ENCODE data around the gene ABCG4. TPM values are rescaled to one million over a fixed set of nuclear protein-coding genes. Genes with fewer than 3 reads are reported as not detected.
A peak's percentile ranks its signal among the peaks of the same experiment; 100 is the strongest.

The ABCG4 gene
- total and polyA plus RNA-seq, 12 donors = 0.17 to 1.6 (median 1.2) TPM

GRCh38 chr11:119185981-119186634, 37.3 kb downstream of the ABCG4 start:
- Histone ChIP-seq H3K36me3 (peaks cover 0 to 30% (median 0%) of the 10 kb centered on the region in 9 donors), H3K27me3 (peaks cover 0 to 12% (median 4%) of the 10 kb centered on the region in 7 donors), H3K4me3 (no peak overlapping the region), H3K9me3 (no peaks in the 10 kb centered on the region), H3K4me1 (peaks cover 0 to 6% (median 0%) of the 10 kb centered on the region in 9 donors), H3K27ac (no peak overlapping the region)
- DNase-seq (no peak), ATAC-seq (peak in 1 of 8 donors; percentile 3)
- 47 to 49% methylated on average over 15 of the region's 15 CpGs for WGBS, 2 donors
- no peak for TF ChIP-seq CTCF (IDR thresholded peaks at IDR 0.05)
- intact Hi-C loops (cut with DNase I) = no loop called here

DNA sequence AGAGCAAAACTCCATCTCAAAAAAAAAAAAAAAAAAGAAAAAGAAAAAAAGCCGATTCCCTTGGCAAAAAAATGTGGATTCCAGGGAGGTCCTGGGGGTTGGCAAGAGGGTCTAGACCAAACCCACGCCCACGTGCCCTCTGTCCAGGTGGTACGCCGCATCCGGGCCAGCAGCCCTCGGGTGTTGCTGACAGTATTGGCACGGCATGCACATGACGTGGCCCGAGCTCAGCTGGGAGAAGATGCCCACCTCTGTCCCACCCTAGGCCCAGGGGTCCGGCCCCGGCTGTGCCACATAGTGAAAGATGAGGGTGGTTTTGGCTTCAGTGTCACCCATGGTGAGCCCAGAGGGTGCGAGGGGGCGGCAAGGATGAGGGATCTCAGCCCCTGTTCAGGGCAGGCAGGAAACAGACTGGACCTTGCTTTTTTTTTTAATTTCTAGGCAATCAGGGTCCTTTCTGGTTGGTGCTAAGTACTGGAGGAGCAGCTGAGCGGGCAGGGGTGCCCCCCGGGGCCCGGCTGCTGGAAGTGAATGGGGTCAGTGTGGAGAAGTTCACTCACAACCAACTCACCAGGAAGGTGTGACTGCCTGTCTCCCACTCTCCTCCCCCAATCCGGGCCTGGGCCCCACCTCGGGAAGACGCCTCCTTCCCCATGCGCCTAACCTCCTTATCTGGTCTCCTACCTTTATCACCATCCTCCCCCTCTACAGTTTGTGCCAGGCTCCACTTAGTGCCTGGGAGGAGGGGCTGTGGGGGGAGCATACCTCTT, 38.5 kb downstream of the ABCG4 start:
- DNase-seq (no peak), ATAC-seq (peak in 3 of 8 donors; percentile 25 to 32 (median 29))
- H3K9me3 ChIP-seq = no peaks in the 10 kb centered on the region
- no peak overlapping the region for H3K4me3 ChIP-seq
- peaks cover 0 to 8% (median 0%) of the 10 kb centered on the region in 9 donors for H3K4me1 ChIP-seq
- intact Hi-C loops (cut with DNase I) = no loop called here
- H3K36me3 ChIP-seq = peaks cover 0 to 18% (median 0%) of the 10 kb centered on the region in 9 donors
- no peak overlapping the region for H3K27ac ChIP-seq
- H3K27me3 ChIP-seq = peaks cover 0 to 12% (median 4%) of the 10 kb centered on the region in 7 donors
- TF ChIP-seq CTCF (IDR thresholded peaks at IDR 0.05) = no peak
- 77 to 80% methylated on average over 21 of the region's 21 CpGs for WGBS, 2 donors

DNA sequence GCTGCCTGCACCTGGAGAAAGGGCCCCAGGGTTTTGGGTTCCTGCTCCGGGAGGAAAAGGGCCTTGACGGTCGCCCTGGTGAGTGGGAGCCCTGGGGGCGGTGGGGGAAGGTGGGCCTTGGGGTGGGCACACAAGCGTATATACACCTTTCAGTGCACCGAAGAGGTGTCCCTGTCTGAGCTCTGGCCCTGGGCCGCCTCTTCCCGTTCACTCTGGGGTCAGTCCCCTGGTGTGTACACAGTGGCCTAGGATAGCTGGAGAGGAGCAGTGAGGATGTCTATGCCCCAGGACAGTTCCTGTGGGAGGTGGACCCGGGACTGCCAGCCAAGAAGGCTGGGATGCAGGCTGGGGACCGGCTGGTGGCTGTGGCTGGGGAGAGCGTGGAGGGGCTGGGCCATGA, 39.2 kb downstream of the ABCG4 start:
- no peak overlapping the region for H3K27ac ChIP-seq
- 84 to 86% methylated on average over 11 of the region's 11 CpGs for WGBS, 2 donors
- no peaks in the 10 kb centered on the region for H3K9me3 ChIP-seq
- ATAC-seq = peak in 1 of 8 donors; percentile 16
- peaks cover 0 to 15% (median 0%) of the 10 kb centered on the region in 9 donors for H3K4me1 ChIP-seq
- no peak overlapping the region for H3K4me3 ChIP-seq
- TF ChIP-seq CTCF (IDR thresholded peaks at IDR 0.05) = no peak
- H3K27me3 ChIP-seq = peaks cover 0 to 12% (median 4%) of the 10 kb centered on the region in 7 donors
- peaks cover 0 to 11% (median 0%) of the 10 kb centered on the region in 9 donors for H3K36me3 ChIP-seq
- DNase-seq = no peak
- intact Hi-C loops (cut with DNase I) = no loop called here

- no peak for TF ChIP-seq CTCF (IDR thresholded peaks at IDR 0.05)
- Histone ChIP-seq H3K36me3 (peaks cover 0 to 3% (median 0%) of the 10 kb centered on the region in 9 donors), H3K4me1 (peaks cover 0 to 16% (median 0%) of the 10 kb centered on the region in 9 donors), H3K4me3 (no peak overlapping the region), H3K27me3 (peaks cover 0 to 12% (median 4%) of the 10 kb centered on the region in 7 donors), H3K9me3 (no peaks in the 10 kb centered on the region), H3K27ac (no peak overlapping the region)
- DNase-seq = no peak
- intact Hi-C loops (cut with DNase I) = no loop called here
- ATAC-seq = no peak
- WGBS, 2 donors = 82% methylated on average over 8 of the region's 8 CpGs
Measured at GRCh38 chr11:119188887-119189286, 40.0 kb downstream of the ABCG4 start.

All from heart right ventricle (tissue), 16 donors.